HG03066 (cell line): ENCODE results near the gene MTF2.

Experiments used
- ATAC-seq: cut with Tn5 transposase; IDR thresholded peaks from one replicate; pipeline ENCODE4 v1.9.1; 2021; ENCODE audit warnings: low read depth; ENCODE audit not compliant: unreplicated experiment

The MTF2 gene

GRCh38 chr1:93081716-93082115 is 2.6 kb downstream of the MTF2 start:
- no peak for ATAC-seq

DNA sequence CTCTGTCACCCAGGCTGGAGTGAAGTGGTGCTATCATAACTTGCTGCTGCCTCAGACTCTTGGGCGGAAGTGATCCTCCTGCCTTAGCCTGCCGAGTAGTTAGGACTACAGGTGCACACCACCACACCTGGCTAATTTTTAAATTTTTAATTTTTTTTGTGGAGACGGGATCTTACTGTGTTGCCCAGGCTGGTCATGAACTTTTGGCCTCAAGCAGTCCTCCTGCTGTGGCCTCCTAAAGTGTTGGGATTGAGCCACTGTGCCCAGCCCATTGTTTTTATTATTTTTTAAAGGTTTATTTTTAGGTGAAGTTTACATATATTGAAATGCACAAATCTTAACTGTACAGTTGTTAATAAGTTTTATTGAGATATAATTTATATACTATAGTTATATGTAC is 3.2 kb downstream of the MTF2 start:
- ATAC-seq: no peak

DNA sequence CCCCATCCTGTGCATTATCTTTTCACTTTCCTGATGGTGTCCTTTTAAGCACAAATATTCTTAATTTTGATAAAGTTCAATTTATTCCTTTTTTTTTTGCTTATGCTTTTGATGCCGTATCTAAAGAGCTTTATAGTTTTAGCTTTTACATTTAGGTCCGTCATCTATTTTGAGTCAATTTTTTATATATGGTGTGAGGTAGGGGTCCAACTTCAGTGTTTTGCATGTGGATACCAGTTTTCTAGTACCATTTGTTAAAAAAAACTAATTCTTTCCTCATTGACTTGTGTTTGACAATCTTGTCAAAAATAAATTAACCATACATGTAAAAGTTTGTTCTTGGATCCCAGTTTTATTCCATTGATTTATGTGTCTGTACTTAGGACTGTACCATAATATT is 4.9 kb downstream of the MTF2 start:
- ATAC-seq: no peak

DNA sequence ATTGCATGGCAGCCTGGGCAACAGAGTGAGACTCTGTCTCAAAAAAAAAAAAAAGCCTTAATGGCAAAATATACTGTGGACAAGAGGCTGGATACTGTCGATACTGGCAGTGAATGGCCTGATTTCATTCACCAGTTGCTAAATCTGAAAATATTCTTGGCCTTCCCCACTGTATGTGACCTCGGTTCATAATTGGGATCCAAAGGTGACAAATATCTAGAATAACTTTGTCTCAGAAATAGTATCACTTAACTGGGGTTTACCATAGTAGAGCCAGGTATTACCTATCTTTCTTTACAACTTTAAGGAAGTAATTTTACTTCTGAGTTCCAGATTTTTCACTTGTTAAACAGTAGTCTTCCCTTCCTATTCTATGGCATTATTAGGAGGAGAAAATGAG is 8.4 kb downstream of the MTF2 start:
- ATAC-seq: no peak

DNA sequence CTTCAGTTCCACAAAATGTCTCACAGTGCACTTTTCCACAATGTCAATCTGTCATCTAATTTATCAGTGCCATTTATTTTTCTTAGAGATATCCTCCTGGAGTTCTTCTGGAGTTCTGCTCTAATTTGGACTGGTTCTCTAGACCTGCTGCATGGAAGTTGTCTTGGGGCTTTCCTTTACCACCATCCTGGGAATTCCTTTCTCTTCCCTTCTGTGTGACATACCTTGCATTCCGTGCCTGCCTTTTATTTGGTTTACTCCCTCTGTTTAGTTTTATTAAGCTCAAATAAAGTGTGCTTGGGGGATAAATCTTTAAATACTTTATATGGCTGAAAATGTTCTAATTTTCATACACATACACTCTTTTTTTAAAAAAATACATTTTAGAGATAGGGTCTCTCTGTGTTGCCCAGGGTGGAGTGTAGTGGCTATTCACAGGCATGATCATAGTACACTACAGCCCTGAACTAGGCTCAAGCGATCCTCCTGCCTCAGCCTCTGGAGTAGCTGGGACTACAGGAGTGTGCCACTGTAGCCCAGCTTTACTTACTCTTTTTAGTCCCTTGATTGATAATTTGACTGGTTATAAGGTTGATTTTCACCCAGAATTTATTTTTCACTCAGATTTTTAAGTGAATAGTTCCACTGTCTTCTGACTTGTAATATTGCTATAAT is 14.4 kb downstream of the MTF2 start:
- ATAC-seq: no peak

DNA sequence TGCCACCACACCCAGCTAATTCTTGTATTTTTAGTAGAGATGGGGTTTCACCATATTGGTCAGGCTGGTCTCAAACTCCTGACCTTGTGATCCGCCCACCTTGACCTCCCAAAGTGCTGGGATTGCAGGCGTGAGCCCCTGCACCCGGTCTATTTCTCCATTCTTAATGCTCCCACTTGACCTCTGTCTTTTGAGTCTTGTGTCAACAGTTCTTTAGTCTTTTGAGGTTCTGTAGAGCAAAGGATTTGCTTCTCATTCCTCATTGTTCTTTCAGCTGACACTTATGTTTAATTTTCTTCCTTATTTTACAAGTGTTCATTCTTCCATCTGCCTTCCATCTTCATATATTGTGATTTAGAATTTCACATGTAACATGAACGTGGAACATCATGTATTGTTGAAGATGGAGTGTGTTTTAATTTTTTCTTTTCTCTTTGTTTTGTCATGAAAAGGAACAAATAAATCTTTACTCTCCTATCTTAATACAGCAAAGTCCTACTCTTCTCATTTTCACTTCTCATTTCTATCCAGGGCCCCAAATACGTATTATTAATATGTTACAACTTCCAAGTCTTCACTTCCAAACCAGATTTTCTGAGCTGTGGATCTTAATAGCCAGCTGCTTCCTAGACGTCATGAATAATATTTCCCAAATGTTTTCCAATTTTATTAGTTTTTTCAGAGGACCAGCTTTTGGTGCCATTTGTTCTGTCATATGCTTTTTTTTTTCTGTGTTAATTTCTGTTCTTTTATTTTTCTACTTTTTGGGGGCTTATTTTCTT is 16.9 kb downstream of the MTF2 start:
- no peak for ATAC-seq

DNA sequence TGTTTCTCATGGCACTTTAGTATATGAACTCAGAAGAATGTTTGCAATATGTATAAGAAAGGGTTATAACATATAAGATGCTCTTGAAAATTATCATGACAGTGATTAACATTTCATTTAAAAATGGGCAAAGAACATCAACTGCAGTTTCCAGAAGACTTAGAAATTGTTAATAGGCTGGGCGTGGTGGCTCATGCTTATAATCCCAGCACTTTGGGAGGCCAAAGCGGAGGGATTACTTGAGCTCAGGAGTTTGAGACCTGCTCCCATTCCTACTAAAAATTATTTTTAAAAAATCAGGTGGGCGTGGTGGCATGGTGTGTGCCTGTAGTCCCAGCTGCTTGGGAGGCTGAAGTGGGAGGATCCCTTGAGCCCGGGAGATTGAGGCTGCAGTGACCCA is 23.1 kb downstream of the MTF2 start:
- no peak for ATAC-seq

DNA sequence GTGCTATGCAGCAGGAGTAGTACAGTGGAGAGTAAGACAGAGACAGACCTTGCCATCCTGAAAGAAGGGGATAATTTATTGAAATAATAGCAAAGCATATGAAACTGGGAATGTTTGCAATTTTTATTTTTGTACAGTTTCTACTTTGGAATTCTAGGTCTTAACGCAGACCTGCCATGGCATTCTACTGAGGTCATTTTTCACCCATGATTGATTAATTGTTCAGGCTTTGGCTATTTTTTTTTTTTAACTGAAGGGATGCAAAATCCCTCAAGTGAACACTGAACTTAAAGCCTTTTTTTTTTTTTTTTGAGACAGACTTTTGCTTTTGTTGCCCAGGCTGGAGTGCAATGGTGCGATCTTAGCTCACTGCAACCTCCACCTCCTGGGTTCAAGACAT is 27.1 kb downstream of the MTF2 start:
- ATAC-seq: no peak

DNA sequence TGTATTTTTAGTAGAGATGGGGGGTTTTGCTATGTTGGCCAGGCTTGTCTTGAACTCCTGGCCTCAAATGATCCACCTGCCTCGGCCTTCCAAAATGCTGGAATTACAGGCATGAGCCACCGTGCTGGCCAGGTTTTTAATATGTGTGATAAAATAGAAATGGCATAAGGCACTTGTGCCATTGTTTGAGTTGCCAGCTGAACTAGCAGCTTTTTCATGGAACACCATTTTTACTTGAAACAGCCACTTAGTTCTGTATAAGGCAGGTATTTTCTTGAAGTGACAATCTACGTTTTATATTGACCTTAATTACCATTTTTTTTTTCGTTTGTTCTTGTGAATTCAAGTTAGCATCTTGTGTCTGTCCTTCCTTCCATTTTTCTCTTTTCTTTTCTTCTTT is 28.3 kb downstream of the MTF2 start:
- no peak for ATAC-seq

DNA sequence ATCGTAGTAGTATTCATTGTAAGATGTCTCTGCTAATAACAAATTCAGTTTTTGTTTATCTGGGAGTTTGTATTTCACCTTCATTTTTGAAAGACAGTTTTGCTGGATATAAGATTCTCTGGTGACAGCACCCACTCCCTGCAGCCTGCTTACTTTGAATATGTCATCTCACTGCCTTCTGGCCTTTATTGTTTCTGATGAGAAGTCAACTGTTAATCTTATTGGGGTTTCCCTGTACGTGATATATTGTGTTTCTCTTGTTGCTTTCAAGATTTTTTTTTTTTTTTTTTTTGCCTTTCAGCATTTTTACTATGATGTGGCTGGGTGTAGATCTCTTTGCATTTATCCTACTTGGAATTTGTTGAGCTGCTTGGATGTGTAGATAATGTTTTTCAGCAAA is 29.3 kb downstream of the MTF2 start:
- ATAC-seq: no peak

DNA sequence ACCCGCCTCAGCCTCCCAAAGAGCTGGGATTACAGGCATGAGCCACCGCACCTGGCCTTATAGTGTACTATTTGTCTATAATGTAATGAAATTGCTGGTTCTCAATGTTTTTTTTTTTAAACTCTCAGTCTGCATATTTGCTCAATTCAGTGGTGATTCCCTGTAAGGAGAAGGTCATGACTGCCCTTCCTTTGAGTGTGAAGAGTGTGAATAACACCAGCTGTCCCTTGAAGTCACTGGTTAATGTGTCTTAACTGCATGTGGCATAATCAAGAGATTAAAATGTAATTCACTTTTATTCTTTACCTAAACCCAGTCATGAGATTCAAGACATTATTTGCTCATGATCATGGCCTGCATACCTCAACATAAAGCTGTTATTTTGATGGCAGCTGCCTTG is 30.5 kb downstream of the MTF2 start:
- no peak for ATAC-seq

- ATAC-seq: no peak
These were observed 32.0 kb downstream of the MTF2 start for GRCh38 chr1:93111065-93111464.

DNA sequence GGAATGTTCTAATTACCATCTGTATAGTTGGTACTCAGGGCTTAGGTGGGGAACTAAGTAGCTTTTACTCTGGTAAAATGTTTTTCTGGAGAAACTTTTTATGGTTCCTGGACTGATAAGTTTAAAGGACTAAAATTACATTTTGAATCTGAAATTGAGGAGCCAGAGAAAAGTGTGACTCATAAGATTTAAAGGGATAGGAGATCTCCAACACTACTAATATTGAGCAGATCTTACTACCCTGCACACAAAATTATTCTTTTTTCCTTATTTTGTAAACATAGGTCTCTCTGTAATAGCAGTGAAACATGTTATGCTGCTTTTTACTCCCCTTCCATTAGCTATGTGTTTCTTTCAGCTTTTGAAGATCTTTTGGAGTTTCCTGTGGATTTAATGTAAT is 32.5 kb downstream of the MTF2 start:
- ATAC-seq: no peak

GRCh38 chr1:93113127-93113526 is 34.0 kb downstream of the MTF2 start:
- no peak for ATAC-seq

DNA sequence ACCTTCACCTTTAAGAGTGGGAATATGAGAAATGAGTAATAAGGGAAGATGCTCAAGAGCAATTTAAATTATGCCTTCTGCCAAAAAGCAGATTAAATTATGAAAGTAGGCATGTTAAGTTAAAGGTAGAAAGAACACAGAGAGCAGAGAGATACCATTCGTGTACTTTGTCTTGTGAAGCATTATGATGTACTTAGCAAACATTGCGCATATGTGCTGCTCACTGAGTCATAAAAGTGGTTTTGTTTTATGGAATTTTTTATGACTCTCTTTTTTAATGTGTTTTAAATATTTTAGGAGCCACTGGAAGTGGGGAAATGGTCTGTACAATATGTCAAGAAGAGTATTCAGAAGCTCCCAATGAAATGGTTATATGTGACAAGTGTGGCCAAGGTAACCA is 35.3 kb downstream of the MTF2 start:
- ATAC-seq: no peak

GRCh38 chr1:93120614-93121013 is 41.5 kb downstream of the MTF2 start:
- no peak for ATAC-seq

DNA sequence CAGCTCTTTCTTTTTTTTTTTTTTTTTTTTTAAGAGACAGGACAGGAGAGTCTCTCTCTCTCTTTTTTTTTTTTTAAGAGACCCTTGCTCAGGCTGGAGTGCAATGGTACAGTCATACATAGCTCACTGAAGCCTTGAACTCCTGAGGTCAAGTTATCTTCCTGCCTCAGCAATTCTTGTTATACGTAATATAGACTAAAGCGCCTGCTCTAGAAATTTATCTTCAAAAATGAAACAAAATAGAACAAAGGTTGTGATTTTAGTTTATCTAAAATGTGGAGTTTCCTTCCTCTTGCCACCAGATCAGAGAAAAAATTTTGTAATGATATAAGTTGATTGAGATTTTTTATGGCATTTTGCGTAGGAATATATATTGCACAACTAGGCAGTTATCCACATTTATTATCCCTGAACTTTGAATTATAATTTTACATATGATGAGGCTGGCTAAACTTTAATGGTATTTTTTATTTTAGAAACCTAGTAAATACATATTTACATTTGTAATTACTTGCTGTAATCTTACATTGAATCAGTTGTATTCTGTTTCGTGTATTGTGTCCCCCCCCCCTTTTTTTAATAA is 44.2 kb downstream of the MTF2 start:
- ATAC-seq: no peak

DNA sequence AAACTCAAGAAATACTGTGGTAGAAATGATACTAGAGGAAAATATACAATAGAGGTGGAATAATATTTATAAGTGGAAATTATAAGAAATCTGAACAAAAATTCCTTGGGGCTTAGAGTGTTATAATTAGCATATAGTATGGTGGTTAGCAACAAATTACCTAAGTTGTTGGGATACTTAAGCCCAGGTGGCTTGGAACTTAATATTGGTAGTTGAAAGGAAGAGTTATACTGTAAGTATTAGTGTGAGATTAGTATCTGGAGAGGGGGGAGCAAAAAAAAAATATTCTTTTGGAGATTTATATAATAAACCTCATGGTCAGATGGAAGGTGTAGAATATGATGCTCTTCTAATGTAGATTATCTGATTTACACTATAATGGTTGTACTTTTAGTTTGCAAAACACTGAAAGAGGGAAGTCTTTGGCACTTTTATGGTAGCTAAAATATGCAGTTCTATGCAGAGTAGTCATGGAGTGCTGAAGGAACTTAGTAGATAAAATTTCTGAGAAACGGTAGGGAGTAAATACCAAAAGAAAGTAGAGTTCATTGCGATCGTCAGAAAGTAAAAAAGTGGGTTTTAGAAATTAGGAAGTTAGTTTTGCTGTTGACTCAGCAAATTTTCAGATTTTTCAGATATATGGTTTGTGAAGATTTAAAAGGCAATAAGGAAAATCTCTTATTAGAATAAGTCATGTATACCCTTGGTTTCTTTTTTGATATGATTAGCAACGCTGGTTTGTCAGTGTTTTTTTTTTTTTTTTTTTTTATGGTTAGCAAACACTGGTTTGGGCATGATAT is 45.7 kb downstream of the MTF2 start:
- ATAC-seq: no peak

DNA sequence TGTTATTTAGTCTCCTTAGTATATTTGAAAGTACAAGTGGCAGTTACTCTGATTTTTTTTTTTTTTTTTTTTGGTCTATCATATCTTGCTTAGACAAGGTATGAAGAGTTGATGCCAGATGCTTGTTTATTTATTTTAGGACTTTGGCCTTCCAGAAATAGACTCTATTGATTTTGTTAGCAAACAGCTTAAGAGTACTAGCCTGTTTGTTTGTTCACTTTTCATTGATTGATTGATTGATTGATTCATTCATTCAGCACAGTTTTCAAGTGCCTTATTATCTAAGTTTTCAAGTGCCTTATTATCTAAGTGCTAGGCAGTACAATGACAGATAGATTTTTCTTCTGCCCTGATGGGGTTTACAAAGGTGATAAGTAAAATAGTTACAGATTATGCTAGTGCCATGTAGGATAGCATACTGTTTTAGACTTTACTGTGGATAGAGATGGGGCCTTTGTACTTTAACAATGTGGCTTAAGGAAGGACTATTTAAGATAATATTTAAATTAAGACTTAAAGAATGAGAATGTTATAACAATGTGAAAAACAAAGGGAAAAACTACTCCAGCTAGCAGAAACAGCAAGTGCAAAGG is 50.5 kb downstream of the MTF2 start:
- ATAC-seq: no peak

GRCh38 chr1:93132638-93133037 is 53.6 kb downstream of the MTF2 start:
- no peak for ATAC-seq

DNA sequence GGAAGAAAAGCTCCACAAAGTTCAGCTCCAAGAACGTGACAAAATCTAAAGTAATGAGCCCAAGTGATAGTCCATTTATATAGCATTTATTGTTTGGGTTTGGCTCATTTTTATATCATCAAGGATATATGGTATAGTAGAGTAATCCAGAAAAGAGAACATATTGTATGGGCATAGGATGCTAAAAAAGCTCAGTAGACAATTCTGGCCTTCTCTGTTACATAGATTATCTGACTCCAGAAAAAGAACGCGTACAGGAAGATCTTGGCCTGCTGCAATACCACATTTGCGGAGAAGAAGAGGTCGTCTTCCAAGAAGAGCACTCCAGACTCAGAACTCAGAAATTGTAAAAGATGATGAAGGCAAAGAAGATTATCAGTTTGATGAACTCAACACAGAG is 57.4 kb downstream of the MTF2 start:
- ATAC-seq: no peak
